HL-60 (cell line): ENCODE data around the gene SPATA24.

Experiments used
- CTCF ChIP-seq: IDR thresholded peaks from one replicate; pipeline ENCODE4 v1.5.1; 2011; ENCODE audit warnings: low read length, control low read depth, inconsistent platforms; ENCODE audit not compliant: insufficient read depth
- GABPA ChIP-seq: IDR thresholded peaks from 2 replicates; pipeline ENCODE4 v1.6.1; 2012; ENCODE audit warnings: low read depth
- POLR2AphosphoS5 ChIP-seq: IDR thresholded peaks from 2 replicates; pipeline ENCODE4 v1.6.1; 2012; ENCODE audit warnings: low read depth
- TF ChIP-seq, protein P1 (sequence below): IDR thresholded peaks from 2 replicates; pipeline ENCODE4 v1.6.1; 2012; ENCODE audit warnings: low read depth; ENCODE audit not compliant: insufficient replicate concordance

- TF ChIP-seq GABPA (no peak), CTCF (no peak), POLR2AphosphoS5 (no peak)
- TF ChIP-seq, protein P1, sequence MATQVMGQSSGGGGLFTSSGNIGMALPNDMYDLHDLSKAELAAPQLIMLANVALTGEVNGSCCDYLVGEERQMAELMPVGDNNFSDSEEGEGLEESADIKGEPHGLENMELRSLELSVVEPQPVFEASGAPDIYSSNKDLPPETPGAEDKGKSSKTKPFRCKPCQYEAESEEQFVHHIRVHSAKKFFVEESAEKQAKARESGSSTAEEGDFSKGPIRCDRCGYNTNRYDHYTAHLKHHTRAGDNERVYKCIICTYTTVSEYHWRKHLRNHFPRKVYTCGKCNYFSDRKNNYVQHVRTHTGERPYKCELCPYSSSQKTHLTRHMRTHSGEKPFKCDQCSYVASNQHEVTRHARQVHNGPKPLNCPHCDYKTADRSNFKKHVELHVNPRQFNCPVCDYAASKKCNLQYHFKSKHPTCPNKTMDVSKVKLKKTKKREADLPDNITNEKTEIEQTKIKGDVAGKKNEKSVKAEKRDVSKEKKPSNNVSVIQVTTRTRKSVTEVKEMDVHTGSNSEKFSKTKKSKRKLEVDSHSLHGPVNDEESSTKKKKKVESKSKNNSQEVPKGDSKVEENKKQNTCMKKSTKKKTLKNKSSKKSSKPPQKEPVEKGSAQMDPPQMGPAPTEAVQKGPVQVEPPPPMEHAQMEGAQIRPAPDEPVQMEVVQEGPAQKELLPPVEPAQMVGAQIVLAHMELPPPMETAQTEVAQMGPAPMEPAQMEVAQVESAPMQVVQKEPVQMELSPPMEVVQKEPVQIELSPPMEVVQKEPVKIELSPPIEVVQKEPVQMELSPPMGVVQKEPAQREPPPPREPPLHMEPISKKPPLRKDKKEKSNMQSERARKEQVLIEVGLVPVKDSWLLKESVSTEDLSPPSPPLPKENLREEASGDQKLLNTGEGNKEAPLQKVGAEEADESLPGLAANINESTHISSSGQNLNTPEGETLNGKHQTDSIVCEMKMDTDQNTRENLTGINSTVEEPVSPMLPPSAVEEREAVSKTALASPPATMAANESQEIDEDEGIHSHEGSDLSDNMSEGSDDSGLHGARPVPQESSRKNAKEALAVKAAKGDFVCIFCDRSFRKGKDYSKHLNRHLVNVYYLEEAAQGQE: no peak
These were observed 41.7 kb upstream of the SPATA24 start for GRCh38 chr5:139445325-139446170.
